ENCODE results near the gene PRRC2B.

Gene PRRC2B

DNA sequence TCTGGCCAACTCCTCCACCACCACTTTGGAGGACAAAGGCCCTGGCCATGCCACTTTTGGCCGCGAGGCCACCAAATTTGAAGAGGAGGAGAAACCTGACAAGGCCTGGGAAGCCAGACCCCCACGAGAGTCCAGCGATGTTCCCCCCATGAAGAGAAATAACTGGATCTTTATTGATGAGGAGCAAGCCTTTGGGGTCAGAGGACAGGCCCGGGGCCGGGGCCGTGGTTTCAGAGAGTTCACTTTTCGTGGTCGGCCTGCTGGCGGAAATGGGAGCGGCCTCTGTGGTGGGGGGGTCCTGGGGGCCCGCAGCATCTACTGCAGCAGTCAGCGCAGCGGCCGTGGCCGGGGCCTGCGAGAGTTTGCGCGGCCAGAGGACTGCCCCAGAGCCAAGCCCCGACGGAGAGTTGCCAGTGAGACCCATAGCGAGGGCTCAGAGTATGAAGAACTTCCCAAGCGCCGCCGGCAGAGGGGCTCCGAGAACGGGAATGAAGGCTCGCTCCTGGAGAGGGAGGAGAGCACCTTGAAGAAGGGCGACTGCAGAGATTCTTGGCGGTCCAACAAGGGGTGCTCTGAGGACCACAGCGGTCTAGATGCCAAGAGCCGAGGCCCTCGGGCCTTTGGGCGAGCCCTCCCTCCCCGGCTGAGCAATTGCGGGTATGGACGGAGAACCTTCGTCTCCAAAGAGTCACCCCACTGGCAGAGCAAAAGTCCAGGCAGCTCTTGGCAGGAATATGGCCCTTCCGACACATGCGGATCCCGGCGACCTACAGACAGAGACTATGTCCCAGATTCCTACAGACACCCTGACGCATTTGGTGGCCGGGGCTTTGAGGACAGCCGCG is 81.4 kb downstream of the PRRC2B start:
- no peak for DNase-seq

DNA sequence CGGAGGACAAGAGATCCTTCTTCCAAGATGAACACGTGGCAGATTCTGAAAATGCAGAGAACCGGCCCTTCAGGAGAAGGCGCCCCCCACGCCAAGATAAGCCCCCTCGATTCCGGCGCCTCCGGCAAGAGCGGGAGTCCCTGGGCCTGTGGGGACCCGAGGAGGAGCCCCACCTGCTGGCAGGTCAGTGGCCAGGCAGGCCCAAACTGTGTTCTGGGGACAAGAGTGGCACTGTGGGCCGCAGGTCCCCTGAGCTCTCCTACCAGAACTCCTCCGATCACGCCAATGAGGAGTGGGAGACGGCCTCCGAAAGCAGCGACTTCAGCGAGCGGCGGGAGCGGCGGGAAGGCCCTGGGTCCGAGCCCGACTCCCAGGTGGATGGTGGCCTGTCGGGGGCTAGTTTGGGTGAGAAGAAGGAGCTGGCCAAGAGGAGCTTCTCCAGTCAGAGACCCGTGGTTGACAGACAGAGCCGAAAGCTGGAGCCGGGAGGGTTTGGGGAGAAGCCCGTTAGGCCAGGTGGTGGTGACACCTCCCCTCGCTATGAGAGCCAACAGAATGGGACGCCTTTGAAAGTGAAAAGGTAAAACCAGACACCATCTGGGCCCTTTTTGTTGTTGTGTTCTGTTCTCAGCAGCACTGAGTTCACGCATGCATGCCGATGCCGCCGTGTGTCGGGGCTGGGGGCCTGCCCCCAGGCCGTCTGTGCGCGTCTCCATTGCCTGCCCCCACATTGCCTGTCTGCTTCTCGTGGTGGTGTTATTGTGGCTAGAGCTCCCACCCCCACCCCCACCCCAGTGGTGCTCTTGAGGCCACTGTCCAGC is 82.3 kb downstream of the PRRC2B start:
- DNase-seq: no peak

GRCh38 chr9:131476777-131477345 is 83.0 kb downstream of the PRRC2B start:
- no peak for DNase-seq

DNA sequence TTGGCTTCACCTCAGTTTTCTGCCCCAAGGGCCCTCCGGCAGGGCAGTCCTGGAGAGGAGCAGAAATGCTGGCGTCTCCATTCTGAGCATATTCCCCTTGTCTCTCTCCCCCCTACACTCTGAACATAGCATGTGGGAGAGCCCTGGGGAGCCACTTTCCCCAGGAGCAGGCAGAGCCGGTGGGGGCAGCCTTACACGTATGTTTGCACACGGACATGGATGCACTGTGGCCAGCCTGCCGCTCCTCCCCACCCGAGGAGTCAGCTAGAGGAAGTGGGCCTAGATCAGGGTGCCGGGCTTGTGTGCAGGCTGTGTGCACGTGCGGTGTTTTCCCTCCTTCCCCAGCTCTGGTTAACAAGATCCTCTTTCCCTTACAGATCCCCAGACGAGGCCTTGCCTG is 83.5 kb downstream of the PRRC2B start:
- no peak for DNase-seq

DNA sequence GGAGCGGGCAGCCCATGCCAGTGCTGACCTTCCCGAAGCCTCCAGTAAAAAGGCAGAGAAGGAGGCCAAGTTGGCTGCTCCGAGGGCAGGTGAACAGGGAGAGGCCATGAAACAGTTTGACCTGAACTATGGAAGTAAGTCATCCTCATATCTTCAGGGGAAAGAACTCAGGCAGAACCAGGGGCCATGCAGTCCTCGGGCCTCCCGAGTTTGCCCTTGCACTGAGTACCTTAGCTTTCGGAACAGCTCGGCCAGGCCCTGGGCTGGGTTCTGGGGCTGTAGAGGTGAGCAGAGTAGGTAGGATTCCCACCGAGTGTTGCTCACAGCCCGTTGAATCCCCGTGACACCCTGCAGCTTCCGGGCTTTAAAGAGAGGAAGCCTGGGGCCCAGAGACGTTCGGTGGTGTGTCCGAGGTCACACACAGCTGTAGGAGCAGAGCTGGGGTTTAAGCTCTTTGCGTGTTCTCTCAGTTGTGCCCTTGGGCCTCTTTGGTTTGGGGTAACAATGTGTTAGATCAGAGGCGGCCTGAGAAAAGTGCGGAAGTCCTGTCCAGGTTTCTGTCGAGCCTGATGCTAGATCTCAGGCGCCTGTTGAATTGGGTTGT is 84.0 kb downstream of the PRRC2B start:
- DNase-seq: no peak

GRCh38 chr9:131478421-131478868 is 84.6 kb downstream of the PRRC2B start:
- DNase-seq: no peak

GRCh38 chr9:131478911-131479310 is 85.0 kb downstream of the PRRC2B start:
- DNase-seq: no peak

GRCh38 chr9:131480258-131480657 is 86.4 kb downstream of the PRRC2B start:
- DNase-seq: no peak

- DNase-seq: no peak
These were observed 87.8 kb downstream of the PRRC2B start for GRCh38 chr9:131481441-131482342.

- DNase-seq: no peak
These were observed 88.6 kb downstream of the PRRC2B start for GRCh38 chr9:131482343-131483006.

- no peak for DNase-seq
These were observed 89.6 kb downstream of the PRRC2B start for GRCh38 chr9:131483319-131484050.

DNA sequence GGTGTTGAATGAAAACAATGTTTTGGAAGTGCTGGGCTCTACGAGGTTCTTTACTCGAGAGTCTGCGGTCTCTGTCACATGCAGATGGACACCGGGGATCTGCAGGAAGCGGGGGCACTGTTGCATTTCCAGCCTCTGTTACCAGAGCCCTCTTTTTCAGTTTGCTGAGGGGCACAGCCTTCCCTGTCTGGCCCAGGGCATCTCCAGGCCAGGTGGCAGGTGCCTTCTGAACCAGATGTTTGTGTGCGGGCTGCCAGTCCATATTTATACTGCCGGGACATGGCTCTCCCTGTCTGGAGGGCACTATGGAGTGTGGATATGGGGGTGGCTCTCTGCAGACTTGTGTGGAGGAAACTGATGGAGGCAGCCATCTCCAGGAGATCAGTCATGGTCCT is 90.2 kb downstream of the PRRC2B start:
- no peak for DNase-seq

DNA sequence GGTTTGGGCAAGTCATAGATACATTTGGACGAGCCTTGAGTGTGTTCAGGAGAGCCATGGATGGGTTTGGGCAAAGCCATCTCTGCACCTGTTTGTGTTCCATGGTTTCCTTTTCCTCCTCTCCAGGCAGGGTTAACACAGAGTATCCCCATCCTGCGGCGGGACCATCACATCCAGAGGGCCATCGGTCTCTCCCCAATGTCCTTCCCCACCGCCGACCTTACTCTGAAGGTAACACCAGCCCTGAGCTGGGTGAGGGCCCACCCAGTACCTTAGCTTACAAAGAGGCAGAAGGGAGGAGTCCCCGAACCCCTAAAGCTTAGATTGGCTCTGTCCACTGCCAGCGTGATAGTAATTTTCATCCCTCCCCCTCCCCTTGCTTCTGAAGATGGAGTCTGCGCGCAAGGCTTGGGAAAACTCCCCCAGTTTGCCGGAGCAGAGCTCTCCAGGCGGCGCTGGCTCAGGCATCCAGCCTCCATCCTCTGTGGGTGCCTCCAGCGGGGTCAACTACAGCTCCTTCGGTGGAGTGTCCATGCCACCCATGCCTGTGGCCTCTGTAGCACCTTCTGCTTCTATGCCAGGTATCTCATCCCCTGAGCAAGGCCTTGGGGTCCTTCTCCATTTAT is 90.8 kb downstream of the PRRC2B start:
- no peak for DNase-seq

GRCh38 chr9:131485206-131485605 is 91.3 kb downstream of the PRRC2B start:
- no peak for DNase-seq

DNA sequence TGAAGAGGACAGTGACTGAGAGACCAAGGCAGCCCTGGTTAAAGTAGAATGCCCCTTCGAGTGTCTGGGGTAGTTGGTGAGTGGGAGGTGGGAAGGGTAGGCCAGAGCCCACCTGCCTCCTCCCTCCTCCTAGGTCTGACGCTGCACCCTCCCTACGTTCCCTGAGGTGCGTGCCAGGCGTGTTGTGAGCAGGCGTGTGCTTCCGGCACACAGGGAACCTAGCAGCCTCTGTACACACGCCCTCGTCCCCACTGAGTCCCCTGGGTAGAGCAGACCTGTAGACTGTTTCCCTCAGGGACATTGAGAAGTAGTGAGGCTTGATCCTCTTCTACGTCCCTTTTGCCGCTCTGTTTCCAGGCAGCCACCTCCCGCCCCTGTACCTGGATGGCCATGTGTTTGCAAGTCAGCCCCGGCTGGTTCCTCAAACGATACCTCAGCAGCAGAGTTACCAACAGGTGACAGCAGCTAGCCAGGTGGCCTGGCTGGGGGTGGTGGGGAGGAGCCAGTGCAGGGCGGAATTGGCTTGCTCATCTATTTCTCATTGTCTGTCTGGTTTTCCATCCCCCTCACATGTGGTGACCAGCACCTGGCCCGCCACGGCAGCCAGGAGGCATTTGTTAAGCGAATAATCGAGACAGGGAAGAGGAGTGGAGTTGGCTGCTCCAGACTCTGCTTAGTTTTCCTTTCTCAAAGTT is 92.0 kb downstream of the PRRC2B start:
- no peak for DNase-seq

DNA sequence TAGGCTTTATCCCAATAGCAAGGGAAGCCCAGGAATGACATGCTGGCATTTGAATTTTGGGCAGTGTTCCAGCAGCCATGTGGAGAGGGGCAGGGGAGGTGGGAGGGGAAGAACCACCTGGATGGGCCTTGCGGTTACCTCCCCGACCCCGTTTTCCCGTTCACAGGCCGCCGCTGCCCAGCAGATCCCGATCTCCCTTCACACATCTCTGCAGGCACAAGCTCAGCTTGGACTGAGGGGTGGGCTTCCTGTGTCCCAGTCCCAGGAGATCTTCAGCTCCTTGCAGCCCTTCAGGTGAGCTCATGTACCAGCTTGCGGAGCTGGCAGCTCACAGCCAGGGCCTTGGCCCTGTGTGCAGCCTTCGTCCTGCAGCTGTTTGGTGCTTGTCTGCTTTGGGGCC is 93.1 kb downstream of the PRRC2B start:
- DNase-seq: no peak

DNA sequence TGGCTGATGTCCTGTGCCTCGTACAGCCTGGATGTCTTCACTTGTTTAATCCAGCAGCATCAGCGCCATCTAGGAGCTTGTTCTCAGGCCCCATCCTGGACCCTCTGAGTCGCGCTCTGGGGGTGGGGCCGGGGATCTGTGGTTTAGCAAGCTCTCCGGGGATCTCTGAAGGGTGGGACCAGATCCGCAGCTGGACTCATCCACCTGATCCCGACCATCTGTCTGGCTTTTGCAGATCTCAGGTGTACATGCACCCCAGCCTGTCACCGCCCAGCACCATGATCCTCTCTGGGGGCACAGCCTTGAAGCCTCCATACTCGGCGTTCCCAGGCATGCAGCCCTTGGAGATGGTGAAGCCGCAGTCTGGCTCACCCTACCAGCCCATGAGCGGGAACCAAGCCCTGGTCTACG is 93.7 kb downstream of the PRRC2B start:
- DNase-seq: no peak

- no peak for DNase-seq
These were observed 96.6 kb downstream of the PRRC2B start for GRCh38 chr9:131490514-131490913.

GRCh38 chr9:131491001-131491710 is 97.3 kb downstream of the PRRC2B start:
- DNase-seq: no peak

Measured in NCI-H2107 (cell line).